ENCODE measurements around the gene GADD45G.
A peak's percentile ranks its signal among the peaks of the same experiment; 100 is the strongest.

Gene GADD45G

DNA sequence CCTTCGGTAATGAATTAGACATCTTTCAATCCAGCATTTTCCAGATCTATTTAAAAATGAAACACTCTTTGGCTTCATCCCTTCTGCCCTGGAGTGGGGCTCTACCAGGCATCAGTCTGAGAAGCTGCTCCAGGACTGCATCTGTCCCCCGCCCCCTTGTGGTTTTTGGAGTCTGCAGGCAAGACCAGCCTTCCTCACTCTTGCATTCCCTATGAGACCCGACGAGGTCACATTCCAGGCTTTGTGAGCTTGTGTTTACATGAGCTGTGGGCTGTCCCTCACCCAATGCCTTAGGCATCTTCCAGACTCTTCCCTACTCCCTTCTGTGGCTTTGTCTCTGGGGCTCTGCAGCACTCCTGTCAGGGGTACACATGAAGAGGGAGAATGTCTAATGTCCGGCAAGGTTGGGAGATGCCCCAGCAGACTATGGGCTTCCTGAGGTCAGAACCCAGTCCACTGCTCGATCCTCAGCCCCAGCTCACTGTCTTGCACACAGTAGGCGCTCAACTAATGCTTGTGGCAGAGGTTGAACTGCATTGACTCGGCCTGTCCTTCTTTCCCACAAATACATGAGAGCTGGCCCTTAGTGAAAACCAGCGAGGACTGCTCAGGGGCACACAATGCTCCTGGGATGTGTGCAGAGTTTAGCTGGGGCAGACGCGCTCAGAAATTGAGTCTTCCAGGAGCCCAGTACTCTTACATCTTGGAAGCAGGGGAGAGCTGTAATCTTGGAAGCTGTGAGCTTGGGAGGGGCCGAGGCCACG lies 11.7 kb upstream of the GADD45G start:
- no peak for DNase-seq

DNA sequence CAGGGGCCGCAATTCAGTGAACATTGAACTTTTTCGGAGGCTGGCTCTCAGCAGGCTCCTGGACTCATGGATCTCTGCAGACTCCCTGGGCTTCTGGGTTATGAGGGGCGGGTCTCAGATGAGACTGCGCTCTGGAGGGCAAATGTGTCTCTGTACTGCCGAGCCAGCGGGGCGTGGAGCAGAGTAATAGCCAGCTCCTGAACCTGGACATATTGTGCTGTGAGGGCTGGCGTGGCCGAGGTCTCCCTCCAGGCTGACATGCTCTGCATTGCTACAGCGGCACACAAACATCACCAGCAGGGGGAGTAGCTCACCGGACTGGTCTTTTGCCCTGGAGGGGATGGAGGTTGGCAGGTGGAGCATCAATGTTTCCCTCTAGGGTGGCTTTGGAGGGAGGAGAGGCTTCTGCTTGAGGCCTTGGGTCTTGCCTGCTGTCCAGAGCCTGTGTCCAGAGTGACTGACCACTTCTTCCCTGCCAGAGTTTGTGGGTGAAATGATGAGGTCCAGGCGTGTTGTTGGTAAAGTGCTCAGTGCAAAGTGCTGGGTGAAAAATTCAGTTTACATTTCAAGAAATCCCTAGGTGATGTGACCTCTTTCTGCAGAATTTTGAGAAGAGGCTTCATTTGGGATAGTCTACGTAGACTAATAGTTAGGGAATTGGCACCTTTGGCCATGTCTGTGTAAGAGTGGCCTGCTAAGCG lies 10.9 kb upstream of the GADD45G start:
- peak; percentile 72 for DNase-seq

DNA sequence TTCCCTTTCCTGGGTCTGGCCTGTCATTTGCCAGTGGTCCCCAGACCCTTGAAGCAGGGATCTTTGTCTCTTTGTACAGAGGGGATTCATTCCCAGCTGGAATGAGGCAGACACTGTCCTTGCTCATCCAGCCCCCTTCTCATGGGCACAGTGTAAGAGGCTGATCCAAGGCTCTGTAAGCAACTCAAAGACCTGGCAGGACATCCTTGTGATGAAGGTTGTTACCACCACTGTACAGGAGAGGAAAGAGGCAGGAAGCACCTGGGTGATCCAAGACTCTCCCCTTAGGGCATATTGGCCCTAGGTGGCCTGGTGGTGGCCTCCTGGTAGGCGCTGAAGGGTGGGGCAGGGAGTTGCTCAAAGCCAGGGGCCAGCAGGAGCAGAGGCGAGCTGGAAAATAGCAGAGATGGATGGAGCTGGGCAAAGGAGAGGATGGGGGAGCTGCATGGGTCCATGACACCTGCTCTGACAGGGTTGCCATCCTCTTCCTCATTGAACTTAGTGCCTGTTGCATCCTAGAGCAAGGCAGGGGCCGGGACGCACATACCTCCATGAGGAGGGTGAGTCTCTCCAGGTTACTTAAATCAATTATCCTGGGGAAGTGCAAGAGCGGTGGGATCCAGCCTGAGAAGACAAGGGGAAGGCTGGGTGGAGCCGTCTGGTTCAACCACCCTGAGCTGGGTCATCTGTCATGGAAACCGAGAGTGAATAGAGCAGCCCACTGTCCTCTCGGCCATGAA lies 9.8 kb upstream of the GADD45G start:
- DNase-seq = no peak

DNA sequence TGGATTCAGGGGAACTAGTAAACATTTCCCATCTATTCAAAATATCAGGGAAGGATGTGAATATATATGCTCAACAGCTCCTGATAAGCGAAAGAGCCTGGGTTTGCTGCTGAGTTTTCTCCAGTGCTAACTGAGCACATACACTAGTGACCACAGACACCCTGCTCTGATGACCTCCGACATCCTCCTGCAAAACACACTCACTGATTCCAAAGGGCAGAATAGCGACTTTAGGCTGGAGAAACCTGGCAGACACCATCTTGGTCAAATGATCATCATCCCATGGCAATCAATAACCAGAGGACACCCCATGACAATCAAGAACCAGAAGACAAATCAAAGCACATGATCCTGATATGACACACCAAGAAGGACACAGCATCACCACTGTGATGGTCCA lies 9.2 kb upstream of the GADD45G start:
- DNase-seq = no peak

DNA sequence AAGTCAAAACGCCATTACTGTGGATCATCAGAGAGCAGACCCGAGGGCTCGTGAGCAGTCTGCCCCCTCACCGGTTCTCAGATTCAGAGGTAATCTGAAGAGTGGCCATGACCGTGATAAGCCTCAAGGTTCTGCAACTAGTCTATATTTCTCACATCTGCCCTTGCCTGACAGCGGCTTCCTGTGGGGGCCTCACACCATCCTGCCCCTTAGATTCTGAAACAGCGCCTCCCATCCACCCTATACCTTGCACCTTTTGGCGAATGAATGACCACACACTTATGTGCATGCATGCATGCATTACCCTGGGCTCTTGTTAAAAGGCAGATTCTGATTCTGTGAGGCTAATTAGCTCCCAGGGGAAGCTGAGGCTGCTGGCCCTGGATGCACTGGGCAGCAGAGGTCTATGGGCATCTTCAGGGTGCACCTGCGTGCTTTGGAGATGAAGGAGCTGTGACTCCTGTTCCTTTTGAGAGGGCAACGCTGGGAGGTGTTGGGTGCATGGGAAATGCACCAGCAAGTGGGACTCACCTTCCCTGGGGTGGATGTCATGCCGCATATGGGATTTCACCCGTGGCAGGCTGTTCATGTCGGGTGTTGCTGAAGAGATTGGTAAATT lies 7.8 kb upstream of the GADD45G start:
- no peak for DNase-seq

DNA sequence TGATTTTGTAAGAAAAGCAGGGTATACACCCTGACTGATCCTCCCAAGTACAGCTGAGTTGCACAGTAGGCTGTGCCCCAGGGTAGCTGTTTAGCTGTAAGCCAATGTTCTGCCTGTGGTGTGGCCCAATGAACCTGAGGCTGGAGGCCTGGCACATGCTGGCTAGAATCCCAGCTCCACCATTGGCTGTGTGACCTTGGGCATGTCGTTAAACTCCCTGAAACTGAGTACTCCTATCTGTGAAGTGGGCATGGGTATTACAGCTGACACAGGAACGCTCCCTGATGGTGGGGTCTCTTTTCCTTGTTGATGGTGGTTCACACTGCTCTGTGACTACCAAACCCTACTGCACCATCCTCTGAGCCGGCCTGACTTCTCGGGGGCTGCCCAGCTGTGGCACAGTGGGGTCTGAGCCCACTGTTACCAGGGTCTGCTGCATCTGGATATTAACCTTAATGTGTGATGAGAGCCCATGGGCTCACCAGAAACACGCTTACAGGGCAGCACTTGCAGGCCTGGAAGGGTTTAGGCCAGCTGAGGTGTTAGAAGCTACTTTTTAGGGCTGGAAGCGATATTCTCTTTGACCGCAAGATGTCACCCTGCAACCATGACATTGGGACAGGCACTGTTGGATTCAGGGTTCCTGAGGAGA lies 7.0 kb upstream of the GADD45G start:
- peak; percentile 63 for DNase-seq

DNA sequence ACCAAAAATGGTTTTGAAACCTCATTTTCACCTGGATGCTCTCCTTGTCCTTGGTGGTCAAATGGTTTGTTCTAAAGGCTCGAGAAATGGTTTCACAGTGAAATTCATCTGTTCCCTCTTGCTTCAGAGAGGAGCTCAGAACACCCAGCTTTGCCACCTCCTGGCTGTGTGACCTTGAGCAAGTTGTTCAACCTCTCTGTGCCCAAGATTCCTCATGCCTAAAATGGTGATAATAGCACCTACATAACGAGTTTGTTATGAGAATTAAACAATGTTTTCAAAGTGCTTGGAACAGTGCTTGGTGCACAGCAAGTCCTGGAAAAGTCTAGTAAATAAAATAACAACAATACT lies 6.5 kb upstream of the GADD45G start:
- DNase-seq = no peak

DNA sequence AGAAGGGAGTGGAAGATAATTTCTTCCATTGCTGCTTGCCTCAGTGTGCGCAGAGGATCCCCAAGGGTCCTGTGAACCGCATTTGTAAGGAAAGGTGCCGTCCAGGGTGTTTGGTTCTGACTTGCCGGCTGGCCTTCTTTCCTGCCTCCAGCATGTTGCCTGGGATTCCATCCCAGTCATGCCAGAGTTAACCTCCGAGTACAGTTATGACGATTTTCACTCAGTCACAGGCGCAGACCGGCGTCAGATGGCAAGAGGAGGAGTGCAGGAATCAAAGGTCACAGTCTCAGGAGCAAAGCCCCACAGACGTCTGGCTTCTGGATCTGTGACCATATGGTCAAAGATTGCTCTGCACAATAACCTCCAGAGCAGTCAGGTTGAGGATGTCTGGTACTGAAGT lies 5.9 kb upstream of the GADD45G start:
- DNase-seq = no peak

DNA sequence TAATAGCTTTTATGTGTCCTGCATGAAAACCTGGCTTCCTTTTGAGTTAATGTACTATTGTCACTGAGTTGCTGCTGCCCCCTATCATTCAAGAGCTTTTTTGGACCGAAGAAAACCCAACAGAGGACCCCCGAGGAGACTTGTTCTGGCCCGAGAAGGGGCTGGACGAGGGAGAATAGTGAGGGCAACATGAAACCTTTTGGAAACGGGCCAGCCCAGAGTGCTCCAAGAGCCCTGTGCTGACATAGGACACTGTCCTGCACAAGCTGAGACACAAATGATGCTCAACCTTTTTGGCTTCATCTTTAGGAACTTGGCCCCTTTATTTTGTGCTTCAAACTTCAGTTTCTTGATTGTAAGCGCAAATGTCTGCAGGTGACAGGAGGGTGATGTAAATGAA lies 4.0 kb upstream of the GADD45G start:
- DNase-seq = no peak

DNA sequence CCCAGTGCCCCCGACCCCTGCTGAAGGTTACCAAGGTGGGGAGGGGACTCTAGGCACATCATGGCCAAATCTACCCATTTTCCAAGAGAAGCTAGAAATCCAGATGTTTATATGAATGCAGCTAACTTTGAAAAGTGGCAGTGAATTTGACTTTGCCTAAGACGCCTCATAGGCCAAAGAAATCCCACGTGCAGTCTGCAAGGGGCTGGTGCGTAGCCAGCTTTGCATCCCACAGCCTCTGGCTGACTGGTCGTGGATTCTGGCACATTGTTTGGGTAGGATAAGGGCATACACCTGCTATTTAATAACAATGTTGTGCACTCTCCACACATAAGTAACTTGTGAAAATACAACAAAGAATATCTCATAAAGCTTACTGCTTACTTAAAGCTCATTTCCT lies 3.5 kb upstream of the GADD45G start:
- DNase-seq = no peak

DNA sequence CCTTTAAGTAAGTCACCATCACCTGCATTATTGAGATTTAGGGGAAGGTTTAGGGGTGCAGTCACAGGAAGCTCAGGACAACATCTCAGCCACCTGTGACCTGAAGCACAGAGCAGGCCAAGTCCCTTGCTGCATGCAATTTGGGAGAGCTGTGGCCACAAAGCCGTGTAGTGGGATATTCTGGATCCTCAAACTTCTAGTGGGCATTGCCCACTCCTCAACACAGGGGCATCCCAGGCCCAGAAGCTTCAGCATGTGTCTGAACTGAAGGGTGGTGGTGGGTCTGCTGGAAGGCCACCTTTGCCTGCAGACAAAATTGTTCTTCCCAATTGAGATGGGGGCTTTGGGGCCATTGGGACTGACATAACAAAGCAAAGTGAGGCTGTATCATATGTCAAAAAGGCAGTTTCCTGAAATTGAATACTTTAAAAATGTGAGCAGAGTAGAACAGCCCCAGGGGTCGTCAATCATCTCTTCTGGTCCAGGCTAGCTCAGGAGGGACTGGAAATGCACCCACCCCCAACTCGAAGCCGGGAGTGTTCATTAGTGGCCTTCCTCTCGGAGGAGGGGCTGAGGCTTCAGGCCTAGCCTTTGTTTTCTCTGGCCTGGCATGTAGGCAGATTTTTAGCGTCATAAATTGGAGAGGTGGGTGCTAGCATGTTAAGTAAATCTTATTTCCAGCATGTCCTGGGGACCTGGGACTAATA lies 2.8 kb upstream of the GADD45G start:
- DNase-seq = no peak

DNA sequence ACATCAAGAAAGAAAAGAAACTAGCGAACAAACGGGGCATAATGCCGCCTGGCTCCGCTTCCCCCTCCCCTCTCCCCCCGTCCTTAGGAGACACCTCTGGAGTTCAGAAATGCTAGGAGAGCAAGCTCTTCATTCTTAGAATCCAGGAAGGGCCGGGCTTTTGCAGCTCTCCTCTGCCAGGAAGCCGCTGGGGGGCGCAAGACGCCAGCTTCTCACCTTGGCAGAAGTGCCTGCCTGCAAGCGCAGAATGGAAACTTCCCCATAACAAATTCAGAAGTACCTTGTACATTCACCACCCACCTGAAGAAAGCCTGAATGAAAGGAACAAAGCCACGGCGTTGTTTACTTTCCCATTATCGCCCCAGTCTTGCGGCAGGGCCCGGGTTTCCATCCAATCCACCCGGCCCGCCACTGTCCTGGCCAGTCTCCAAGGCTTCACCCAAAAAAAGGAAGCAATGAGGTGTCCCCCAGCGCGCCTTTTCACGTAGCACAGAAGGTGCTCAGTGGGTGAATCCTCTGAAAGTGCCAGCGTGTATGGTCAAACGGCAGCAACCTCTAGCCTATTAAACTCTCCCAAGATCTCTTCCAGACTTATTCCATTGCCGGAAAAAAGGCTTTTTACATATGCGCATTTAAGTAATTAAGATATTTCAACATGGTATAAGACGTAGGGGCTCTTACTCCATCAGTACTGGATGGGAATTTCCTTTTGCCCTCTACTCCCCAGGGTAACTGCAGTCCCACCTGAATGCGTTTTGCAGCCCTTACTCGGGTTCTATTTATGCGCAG lies 1.6 kb upstream of the GADD45G start:
- DNase-seq = peak; percentile 89

DNA sequence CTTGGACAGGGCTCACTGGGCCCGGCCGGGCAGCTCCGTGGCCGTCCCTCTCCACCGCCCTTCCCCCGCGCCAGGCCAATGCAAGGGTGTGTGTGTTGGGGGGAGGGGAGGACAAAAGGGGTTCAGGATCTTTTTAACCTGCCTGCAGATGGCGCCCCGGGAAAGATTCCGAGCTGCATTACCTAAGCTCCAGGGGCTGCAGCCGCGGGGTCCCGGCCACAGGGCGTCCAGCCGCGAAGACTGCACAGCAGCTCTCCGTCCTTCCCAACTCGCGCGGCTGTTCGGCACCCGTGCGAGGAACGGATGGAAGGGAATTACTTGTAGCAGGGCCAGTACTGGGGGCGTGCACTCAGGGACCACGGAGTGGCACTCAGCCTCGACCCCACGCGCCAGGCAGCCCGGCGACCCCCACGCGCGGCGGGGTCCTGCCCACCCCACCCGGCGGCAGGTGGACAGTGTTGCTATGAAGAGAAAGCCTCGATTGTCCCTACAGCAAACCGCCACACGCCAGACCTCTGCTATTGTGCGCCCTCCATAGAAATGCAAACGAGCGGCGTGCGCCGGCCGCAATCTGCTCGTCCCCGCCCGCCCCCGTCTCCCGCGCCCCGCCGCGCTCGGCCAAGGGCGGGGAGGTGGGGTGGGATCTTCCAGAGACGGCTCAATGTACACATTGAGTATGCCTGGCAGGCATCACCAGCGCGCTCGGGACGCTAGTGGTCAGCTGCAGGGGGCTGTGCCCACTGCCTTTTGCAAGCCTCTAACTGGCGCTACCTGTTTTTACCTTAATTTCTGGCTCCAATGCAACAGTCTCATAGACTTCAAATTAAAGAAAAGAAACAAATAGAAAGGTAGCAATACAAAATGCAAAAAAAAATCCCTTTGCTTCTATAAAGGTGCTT lies 796 bp upstream of the GADD45G start:
- peak; percentile 62 for DNase-seq

DNA sequence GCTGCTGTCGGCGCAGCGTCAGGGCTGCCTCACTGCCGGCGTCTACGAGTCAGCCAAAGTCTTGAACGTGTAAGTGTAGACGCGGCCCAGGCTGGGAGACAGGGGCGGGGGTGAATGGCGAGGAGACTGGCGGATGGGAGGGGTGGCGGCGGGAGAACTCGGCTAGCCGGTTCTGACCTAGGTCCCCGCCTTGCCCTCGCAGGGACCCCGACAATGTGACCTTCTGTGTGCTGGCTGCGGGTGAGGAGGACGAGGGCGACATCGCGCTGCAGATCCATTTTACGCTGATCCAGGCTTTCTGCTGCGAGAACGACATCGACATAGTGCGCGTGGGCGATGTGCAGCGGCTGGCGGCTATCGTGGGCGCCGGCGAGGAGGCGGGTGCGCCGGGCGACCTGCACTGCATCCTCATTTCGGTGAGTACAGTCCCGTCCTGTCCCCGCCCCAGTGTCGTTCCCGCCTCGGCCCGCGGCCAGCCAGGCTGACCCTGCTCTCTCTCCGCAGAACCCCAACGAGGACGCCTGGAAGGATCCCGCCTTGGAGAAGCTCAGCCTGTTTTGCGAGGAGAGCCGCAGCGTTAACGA lies 745 bp downstream of the GADD45G start:
- DNase-seq = peak; percentile 53

DNA sequence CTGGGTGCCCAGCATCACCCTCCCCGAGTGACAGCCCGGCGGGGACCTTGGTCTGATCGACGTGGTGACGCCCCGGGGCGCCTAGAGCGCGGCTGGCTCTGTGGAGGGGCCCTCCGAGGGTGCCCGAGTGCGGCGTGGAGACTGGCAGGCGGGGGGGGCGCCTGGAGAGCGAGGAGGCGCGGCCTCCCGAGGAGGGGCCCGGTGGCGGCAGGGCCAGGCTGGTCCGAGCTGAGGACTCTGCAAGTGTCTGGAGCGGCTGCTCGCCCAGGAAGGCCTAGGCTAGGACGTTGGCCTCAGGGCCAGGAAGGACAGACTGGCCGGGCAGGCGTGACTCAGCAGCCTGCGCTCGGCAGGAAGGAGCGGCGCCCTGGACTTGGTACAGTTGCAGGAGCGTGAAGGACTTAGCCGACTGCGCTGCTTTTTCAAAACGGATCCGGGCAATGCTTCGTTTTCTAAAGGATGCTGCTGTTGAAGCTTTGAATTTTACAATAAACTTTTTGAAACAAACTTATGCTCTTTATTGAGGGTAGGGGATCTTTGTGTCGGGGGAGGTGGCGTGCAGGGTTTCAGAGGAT lies 1.3 kb downstream of the GADD45G start:
- peak; percentile 37 for DNase-seq

DNA sequence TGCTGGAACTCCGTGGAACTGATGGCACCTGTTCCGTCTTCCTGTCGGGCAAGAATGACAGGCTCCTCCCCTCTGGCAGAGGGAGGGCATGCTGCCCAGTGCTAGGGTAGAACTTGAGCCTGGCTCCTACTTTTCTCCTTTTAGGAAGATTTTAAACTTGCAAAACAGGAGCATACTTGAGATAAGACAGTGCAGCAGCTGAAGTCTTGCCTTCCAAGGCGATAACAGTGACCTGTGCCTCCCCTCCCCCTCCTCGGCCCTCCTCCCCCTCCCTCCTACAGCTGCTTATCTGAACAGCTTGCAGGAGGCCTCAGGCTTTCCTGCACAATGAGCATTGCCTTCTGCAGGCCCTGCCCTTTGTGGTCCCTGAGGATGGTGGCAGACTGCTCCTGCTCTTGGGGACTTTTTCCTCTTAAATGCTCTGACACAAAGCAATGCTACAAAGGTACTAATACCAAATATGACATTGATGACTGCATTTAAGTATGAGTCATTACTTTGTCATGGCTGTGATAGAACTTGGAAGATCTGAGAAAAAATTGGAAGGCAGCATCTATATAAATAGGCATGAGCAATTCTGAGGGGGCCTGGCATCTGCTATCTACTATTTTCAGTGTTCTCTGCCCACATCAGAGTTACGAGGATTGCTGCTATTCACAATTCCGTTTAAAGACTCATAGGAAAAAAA lies 2.0 kb downstream of the GADD45G start:
- DNase-seq = peak; percentile 43

DNA sequence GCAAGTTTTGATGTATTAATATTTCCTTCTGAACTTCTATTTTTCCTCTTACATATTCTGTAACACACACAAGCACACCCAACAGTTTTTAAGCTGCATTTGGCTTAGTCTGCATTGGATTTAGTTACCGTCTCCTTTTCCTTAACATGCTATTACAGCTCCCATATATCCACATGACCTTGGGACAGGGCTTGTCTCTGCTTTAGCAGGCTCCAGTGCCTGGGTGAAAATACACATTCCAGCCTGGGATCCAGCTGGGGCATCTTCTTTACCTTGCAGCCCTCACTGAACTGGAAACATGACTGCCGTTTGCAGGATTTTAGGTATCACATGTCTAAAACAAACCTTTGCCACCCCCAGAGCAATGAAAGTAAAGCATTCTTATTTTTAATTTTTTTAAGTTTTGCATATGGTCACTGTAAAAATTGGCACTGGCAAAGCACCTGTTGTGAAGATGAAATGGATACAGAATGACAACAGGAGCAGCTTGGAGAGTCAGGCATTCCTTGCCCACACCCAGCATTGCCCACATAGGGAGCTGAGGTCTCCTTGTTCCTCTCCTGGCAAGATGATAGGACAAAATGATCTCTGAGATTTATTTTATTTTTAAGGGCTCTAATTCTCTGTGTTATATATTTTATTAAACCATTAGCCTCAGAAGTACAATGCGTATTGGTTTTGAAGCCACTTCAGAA lies 4.0 kb downstream of the GADD45G start:
- no peak for DNase-seq

DNA sequence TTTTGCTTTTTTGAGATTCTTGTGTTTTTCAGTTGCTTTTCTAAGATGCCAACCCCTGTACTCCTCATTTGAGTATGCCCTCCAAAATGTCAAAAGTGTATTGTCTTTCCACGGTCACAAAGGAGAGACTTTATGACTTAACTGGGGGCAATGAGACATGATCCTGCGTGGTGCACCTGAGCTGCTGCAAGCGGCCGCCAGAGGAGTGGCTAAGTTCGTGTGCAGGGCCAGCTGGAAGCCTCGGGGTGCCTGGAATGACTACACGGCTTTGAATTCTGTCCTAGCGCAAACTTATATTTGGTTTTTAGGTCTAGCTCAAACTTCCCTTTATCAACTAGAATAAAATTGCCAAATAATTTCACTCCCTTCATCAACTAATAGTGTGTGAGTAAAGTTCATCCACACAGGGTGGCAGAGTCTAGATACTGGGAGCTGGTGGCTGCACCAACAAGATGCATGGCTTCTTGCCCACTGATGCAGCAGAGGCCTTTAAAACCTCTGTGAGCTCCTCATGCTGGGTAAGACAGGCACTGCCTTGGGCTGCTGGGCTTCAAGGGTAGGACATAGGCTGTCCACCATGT lies 4.7 kb downstream of the GADD45G start:
- DNase-seq = no peak

Data from activated CD4-positive, alpha-beta T cell treated with anti-CD3 and anti-CD28 coated beads, Interleukin-2, amount 50 U/mL, for 16 hours (primary cell).